GM23338 (cell line): ENCODE data around the gene PMCH. TPM values are rescaled to one million over a fixed set of nuclear protein-coding genes. Genes with fewer than 3 reads are reported as not detected.

Experiments
- ATAC-seq: fragments of 200-7000 bp; cut with Tn5 transposase; 3 replicates; pipeline ENCODE4 v1.9.1; 2020
- DNase-seq: peaks from one replicate; pipeline ENCODE4 v3.0.0-alpha.2; 2015; ENCODE audit warnings: low spot score
- H2AFZ ChIP-seq: fragments of 200-600 bp; sonication (generic); 2 replicates; pipeline ENCODE4 v1.8.0; 2016; ENCODE audit warnings: antibody characterized with exemption, mild to moderate bottlenecking, moderate library complexity
- H3F3A ChIP-seq: fragments of 200-600 bp; sonication (generic); replicated peaks from 2 replicates; pipeline ENCODE4 v1.8.0; 2017; ENCODE audit warnings: antibody characterized with exemption, mixed run types, low read depth
- H3K27ac ChIP-seq: fragments of 200-600 bp; sonication (generic); 2 replicates; pipeline ENCODE4 v1.6.1; 2016; ENCODE audit warnings: low read depth
- H3K27me3 ChIP-seq: fragments of 200-600 bp; sonication (generic); 2 replicates; pipeline ENCODE4 v1.8.0; 2016; ENCODE audit warnings: mild to moderate bottlenecking, mixed run types, moderate library complexity; ENCODE audit not compliant: insufficient read depth
- H3K36me3 ChIP-seq: fragments of 200-600 bp; sonication (generic); 2 replicates; pipeline ENCODE4 v1.8.0; 2016; ENCODE audit warnings: mild to moderate bottlenecking; ENCODE audit not compliant: insufficient read depth
- H3K4me1 ChIP-seq: fragments of 200-600 bp; sonication (generic); 2 replicates; pipeline ENCODE4 v1.8.0; 2016; ENCODE audit warnings: mild to moderate bottlenecking, moderate library complexity; ENCODE audit not compliant: insufficient read depth
- H3K4me2 ChIP-seq: fragments of 200-600 bp; sonication (generic); 2 replicates; pipeline ENCODE4 v1.7.1; 2017; ENCODE audit warnings: mixed run types
- H3K4me3 ChIP-seq: fragments of 200-600 bp; sonication (generic); 2 replicates; pipeline ENCODE4 v1.6.1; 2016; ENCODE audit warnings: mixed run types
- H3K79me2 ChIP-seq: fragments of 200-600 bp; sonication (generic); replicated peaks from 2 replicates; pipeline ENCODE4 v1.8.0; 2017; ENCODE audit warnings: mild to moderate bottlenecking; ENCODE audit not compliant: insufficient read depth
- H3K9me2 ChIP-seq: fragments of 200-600 bp; sonication (generic); 2 replicates; pipeline ENCODE4 v1.8.0; 2017; ENCODE audit not compliant: insufficient read depth
- H4K20me1 ChIP-seq: fragments of 200-600 bp; sonication (generic); replicated peaks from 2 replicates; pipeline ENCODE4 v1.8.0; 2017; ENCODE audit warnings: mild to moderate bottlenecking; ENCODE audit not compliant: insufficient read depth
- H3K27ac Mint-ChIP-seq: 2 replicates; pipeline ENCODE4 v1.8.0; 2020; ENCODE audit warnings: inconsistent platforms, mild to moderate bottlenecking, moderate library complexity, mixed read lengths
- H3K27me3 Mint-ChIP-seq: 3 replicates; pipeline ENCODE4 v1.8.0; 2022; ENCODE audit warnings: low read depth, mild to moderate bottlenecking, moderate library complexity, mixed read lengths, inconsistent platforms; ENCODE audit not compliant: insufficient read depth, poor library complexity
- H3K36me3 Mint-ChIP-seq: 3 replicates; pipeline ENCODE4 v1.8.0; 2021; ENCODE audit warnings: low read depth, mild to moderate bottlenecking, inconsistent platforms, moderate library complexity, mixed read lengths
- H3K4me1 Mint-ChIP-seq: 3 replicates; pipeline ENCODE4 v1.8.0; 2020; ENCODE audit warnings: mild to moderate bottlenecking, inconsistent platforms, mixed read lengths
- H3K4me3 Mint-ChIP-seq: 3 replicates; pipeline ENCODE4 v1.8.0; 2021; ENCODE audit warnings: moderate library complexity, mild to moderate bottlenecking, inconsistent platforms, mixed read lengths
- H3K9me3 Mint-ChIP-seq: 3 replicates; pipeline ENCODE4 v1.8.0; 2020; ENCODE audit warnings: moderate library complexity, mild to moderate bottlenecking, inconsistent platforms, mixed read lengths
- CREB1 ChIP-seq: fragments of 250-450 bp; sonication (Bioruptor Pico); IDR thresholded peaks from 2 replicates; pipeline ENCODE4 v1.5.0; 2020; ENCODE audit warnings: low read depth, mild to moderate bottlenecking, moderate library complexity
- EZH2 ChIP-seq: fragments of 200-600 bp; sonication (generic); IDR thresholded peaks from one replicate; pipeline ENCODE4 v1.8.0; 2017; ENCODE audit warnings: antibody characterized with exemption, mild to moderate bottlenecking, low read depth; ENCODE audit not compliant: unreplicated experiment
- EZH2phosphoT487 ChIP-seq: fragments of 200-600 bp; sonication (generic); IDR thresholded peaks from one replicate; pipeline ENCODE4 v1.8.1; 2018; ENCODE audit warnings: antibody characterized with exemption; ENCODE audit not compliant: unreplicated experiment
- JUNB ChIP-seq: IDR thresholded peaks from one replicate; pipeline ENCODE4 v1.6.1; 2016; ENCODE audit warnings: antibody characterized with exemption; ENCODE audit not compliant: unreplicated experiment
- NANOG ChIP-seq: IDR thresholded peaks from 2 replicates; pipeline ENCODE4 v1.6.1; 2016; ENCODE audit warnings: antibody characterized with exemption, borderline replicate concordance
- POLR2AphosphoS5 ChIP-seq: IDR thresholded peaks from 2 replicates; pipeline ENCODE4 v1.6.1; 2016; ENCODE audit warnings: antibody characterized with exemption, low read depth
- REST ChIP-seq: IDR thresholded peaks from one replicate; pipeline ENCODE4 v1.6.1; 2018; ENCODE audit warnings: antibody characterized with exemption; ENCODE audit not compliant: unreplicated experiment
- STAT1 ChIP-seq: IDR thresholded peaks from one replicate; pipeline ENCODE4 v1.6.1; 2016; ENCODE audit warnings: antibody characterized with exemption; ENCODE audit not compliant: unreplicated experiment
- ZNF114 ChIP-seq: fragments of 250-450 bp; sonication (Bioruptor Pico); IDR thresholded peaks from 2 replicates; pipeline ENCODE4 v1.5.0; 2020; ENCODE audit warnings: mild to moderate bottlenecking, moderate library complexity
- ZNF331 ChIP-seq: fragments of 250-450 bp; sonication (Bioruptor Pico); IDR thresholded peaks from 2 replicates; pipeline ENCODE4 v1.5.0; 2020; ENCODE audit warnings: low read depth, mild to moderate bottlenecking, moderate library complexity
- polyA plus RNA-seq: library from polyadenylated mRNA; unstranded; fragments of >200 nt; fragmentation: Nextera tagmentation; extraction: Ambion mirVana; gene quantifications from 2 replicates; pipeline ENCODE4 v1.2.1, GENCODE V29; 2016
- total RNA-seq: library from RNA; depleted of rRNA; stranded (reverse); fragments of >200 nt; shearing (Covaris generic); gene quantifications from 2 replicates; pipeline ENCODE4 v1.2.3, GENCODE V29; 2014
- TF ChIP-seq, protein P1 (sequence below), 2 experiments: fragments of 200-600 bp in 1 of 2; sonication (generic) in 1 of 2; conservative IDR thresholded peaks; 2 replicates each; pipeline versions ENCODE4 v1.5.1 to v1.6.1; 2016 to 2017; ENCODE audit warnings: antibody characterized with exemption in 2 of 2, low read depth in 2 of 2, mild to moderate bottlenecking in 2 of 2, moderate library complexity in 1 of 2

Gene PMCH
- total and polyA plus RNA-seq, 2 experiments from 2014 or later: 1.1 TPM; not detected in 1

- TF ChIP-seq, protein P1, sequence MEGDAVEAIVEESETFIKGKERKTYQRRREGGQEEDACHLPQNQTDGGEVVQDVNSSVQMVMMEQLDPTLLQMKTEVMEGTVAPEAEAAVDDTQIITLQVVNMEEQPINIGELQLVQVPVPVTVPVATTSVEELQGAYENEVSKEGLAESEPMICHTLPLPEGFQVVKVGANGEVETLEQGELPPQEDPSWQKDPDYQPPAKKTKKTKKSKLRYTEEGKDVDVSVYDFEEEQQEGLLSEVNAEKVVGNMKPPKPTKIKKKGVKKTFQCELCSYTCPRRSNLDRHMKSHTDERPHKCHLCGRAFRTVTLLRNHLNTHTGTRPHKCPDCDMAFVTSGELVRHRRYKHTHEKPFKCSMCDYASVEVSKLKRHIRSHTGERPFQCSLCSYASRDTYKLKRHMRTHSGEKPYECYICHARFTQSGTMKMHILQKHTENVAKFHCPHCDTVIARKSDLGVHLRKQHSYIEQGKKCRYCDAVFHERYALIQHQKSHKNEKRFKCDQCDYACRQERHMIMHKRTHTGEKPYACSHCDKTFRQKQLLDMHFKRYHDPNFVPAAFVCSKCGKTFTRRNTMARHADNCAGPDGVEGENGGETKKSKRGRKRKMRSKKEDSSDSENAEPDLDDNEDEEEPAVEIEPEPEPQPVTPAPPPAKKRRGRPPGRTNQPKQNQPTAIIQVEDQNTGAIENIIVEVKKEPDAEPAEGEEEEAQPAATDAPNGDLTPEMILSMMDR (conservative IDR thresholded peaks at IDR 0.05; ENCODE audit: low read depth in 2 of 2): no peak
Observed at GRCh38 chr12:102201436-102202061, 3.9 kb upstream of the PMCH start (continued).

DNA sequence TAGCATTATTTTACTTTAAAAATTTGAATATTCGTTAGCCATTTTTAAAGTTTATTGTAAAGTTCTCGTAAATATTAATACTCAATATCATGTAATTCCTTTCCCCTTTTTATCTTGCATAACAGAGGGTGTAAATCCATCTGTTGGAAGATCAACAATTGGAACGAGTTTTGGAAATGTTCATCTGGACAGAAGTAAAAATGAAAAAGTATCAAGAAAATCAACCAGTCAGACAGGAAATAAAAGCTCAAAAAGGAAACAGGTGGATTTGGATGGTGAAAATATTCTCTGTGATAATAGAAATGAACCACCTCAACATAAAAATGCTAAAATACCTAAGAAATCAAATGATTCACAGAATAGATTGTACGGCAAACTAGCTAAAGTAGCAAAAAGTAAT, 1.8 kb downstream of the PMCH start:
- Histone ChIP-seq H3K4me1 (no peaks in the 10 kb centered on the region), H3F3A (no peaks in the 10 kb centered on the region), H3K27me3 (no peaks in the 10 kb centered on the region), H3K79me2 (no peaks in the 10 kb centered on the region), H4K20me1 (no peaks in the 10 kb centered on the region), H2AFZ (no peak overlapping the region), H3K4me2 (no peak overlapping the region), H3K27ac (no peak overlapping the region), H3K36me3 (no peaks in the 10 kb centered on the region; the same call in 1 of the 2 replicates), H3K4me3 (no peak overlapping the region), H3K9me2 (no peaks in the 10 kb centered on the region)
- Mint-ChIP-seq H3K4me3 (no peak overlapping the region), H3K36me3 (peaks cover 3% of the 10 kb centered on the region; the same call in 2 of the 3 replicates), H3K4me1 (no peaks in the 10 kb centered on the region), H3K27me3 (no peaks in the 10 kb centered on the region), H3K27ac (no peak overlapping the region), H3K9me3 (no peaks in the 10 kb centered on the region)
- ATAC-seq: no peak
- DNase-seq: no peak
- no peak for TF ChIP-seq ZNF331 (CRISPR knock-in tag)
- no peak for TF ChIP-seq EZH2

GRCh38 chr12:102182635-102183034, 15.0 kb downstream of the PMCH start:
- Histone ChIP-seq H3K27ac (no peak overlapping the region), H3K9me2 (no peaks in the 10 kb centered on the region), H3K36me3 (no peaks in the 10 kb centered on the region; the same call in 1 of the 2 replicates), H3K4me2 (no peak overlapping the region), H3K27me3 (no peaks in the 10 kb centered on the region), H4K20me1 (no peaks in the 10 kb centered on the region), H3K4me3 (no peak overlapping the region), H3K4me1 (no peaks in the 10 kb centered on the region), H3K79me2 (no peaks in the 10 kb centered on the region), H3F3A (no peaks in the 10 kb centered on the region), H2AFZ (no peak overlapping the region)
- ATAC-seq (no peak), DNase-seq (no peak)
- Mint-ChIP-seq H3K36me3 (no peaks in the 10 kb centered on the region), H3K27me3 (no peaks in the 10 kb centered on the region), H3K27ac (no peak overlapping the region), H3K4me1 (no peaks in the 10 kb centered on the region), H3K4me3 (no peak overlapping the region), H3K9me3 (no peaks in the 10 kb centered on the region)
- no peak for TF ChIP-seq JUNB
- no peak for TF ChIP-seq NANOG
- no peak for TF ChIP-seq POLR2AphosphoS5
- TF ChIP-seq ZNF114 (CRISPR knock-in tag): no peak
- TF ChIP-seq REST: no peak
- no peak for TF ChIP-seq STAT1
- TF ChIP-seq EZH2phosphoT487: no peak
- no peak for TF ChIP-seq CREB1 (CRISPR knock-in tag)
- no peak for TF ChIP-seq EZH2
